Kidney epithelial cell (primary cell): ENCODE results near the gene CCDC86. TPM values are rescaled to one million over a fixed set of nuclear protein-coding genes. Genes with fewer than 3 reads are reported as not detected.
A peak's percentile ranks its signal among the peaks of the same experiment; 100 is the strongest.

Experiments
- DNase-seq: peaks from one replicate; pipeline ENCODE4 v3.0.0-alpha.2; 2010; ENCODE audit warnings: low read depth
- H3K27me3 ChIP-seq: 2 replicates; pipeline ENCODE4 v1.6.0; 2011; ENCODE audit warnings: low read length; ENCODE audit not compliant: control insufficient read depth, insufficient read depth
- H3K36me3 ChIP-seq: 2 replicates; pipeline ENCODE4 v1.5.1; 2011; ENCODE audit warnings: low read length; ENCODE audit not compliant: control insufficient read depth, insufficient read depth
- H3K4me3 ChIP-seq: 2 replicates; pipeline ENCODE4 v1.5.1; 2011; ENCODE audit warnings: low read depth, mild to moderate bottlenecking, control low read depth, low read length
- total RNA-seq: library from RNA; depleted of rRNA; stranded (reverse); fragments of >200 nt; gene quantifications from 2 replicates; pipeline ENCODE4 v1.2.3, GENCODE V29; 2015
- TF ChIP-seq, protein P1 (sequence below): IDR thresholded peaks from 2 replicates; pipeline ENCODE4 v1.5.1; 2011; ENCODE audit warnings: mild to moderate bottlenecking, moderate library complexity, low read length, control low read depth, inconsistent platforms; ENCODE audit not compliant: insufficient read depth, poor library complexity, severe bottlenecking

CCDC86 gene, protein sequence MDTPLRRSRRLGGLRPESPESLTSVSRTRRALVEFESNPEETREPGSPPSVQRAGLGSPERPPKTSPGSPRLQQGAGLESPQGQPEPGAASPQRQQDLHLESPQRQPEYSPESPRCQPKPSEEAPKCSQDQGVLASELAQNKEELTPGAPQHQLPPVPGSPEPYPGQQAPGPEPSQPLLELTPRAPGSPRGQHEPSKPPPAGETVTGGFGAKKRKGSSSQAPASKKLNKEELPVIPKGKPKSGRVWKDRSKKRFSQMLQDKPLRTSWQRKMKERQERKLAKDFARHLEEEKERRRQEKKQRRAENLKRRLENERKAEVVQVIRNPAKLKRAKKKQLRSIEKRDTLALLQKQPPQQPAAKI
- 53.6 and 54.5 TPM in 2 replicates for total RNA-seq

DNA sequence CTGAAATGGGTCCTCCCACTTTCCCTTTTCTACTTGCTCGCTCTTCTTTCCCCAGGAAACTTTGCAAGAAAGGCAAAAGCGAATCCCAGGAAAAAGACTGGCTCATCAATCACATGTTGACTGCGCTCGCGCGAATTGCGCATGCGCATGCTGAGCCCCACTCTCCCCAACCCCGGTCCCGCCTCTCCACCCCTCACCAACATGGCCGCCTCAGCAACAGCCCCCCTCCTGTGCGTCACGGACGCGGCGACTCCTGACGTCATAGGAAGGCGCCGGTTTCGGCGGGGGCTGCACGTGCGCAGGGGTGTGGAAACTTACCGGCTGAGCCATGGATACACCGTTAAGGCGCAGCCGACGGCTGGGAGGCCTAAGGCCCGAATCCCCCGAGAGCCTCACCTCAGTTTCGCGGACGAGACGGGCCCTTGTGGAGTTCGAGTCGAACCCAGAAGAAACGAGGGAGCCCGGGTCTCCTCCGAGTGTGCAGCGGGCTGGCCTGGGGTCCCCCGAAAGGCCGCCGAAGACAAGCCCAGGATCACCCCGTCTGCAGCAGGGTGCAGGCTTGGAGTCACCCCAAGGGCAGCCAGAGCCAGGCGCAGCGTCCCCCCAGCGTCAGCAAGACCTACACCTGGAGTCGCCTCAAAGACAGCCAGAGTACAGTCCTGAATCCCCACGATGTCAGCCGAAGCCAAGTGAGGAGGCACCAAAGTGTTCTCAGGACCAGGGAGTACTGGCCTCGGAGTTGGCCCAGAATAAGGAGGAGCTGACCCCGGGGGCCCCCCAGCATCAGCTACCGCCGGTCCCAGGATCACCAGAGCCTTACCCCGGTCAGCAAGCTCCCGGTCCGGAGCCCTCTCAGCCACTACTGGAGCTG, at the start of gene CCDC86:
Gene CCDC86 (plus strand): TSS at position 317 of the 871 bp plus-strand sequence. CDS start 12 bp downstream, at position 329.
- TF ChIP-seq, protein P1, sequence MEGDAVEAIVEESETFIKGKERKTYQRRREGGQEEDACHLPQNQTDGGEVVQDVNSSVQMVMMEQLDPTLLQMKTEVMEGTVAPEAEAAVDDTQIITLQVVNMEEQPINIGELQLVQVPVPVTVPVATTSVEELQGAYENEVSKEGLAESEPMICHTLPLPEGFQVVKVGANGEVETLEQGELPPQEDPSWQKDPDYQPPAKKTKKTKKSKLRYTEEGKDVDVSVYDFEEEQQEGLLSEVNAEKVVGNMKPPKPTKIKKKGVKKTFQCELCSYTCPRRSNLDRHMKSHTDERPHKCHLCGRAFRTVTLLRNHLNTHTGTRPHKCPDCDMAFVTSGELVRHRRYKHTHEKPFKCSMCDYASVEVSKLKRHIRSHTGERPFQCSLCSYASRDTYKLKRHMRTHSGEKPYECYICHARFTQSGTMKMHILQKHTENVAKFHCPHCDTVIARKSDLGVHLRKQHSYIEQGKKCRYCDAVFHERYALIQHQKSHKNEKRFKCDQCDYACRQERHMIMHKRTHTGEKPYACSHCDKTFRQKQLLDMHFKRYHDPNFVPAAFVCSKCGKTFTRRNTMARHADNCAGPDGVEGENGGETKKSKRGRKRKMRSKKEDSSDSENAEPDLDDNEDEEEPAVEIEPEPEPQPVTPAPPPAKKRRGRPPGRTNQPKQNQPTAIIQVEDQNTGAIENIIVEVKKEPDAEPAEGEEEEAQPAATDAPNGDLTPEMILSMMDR, result no peak
- Histone ChIP-seq H3K27me3 (no peaks in the 10 kb centered on the region), H3K36me3 (no peaks in the 10 kb centered on the region), H3K4me3 (peak within 1 kb of the TSS; percentile 66)
- peak; percentile 82 for DNase-seq

DNA sequence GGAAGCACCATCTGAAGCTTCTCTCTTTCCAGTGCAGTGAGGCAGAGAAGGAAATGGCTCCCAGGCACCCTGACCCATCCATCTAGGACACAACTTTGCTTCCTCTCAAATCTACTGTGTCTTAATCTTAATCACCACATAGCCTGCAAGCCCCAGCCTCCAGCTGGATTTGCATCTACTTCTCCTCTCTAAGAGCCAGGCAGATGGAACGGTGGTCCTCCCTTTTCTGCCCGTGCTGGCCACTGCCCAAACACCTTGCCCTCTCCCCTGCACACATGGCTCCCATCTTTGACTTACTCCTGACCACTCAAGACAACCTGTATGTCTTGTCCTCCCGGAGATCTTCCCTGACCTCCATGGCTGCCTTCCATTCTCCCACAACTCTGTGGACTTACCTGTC, 49.4 kb upstream of the CCDC86 start:
- H3K27me3 ChIP-seq, result no peaks in the 10 kb centered on the region
- DNase-seq, result no peak
- TF ChIP-seq, protein P1, result no peak
- H3K4me3 ChIP-seq, result no peak overlapping the region
- H3K36me3 ChIP-seq, result no peaks in the 10 kb centered on the region

DNA sequence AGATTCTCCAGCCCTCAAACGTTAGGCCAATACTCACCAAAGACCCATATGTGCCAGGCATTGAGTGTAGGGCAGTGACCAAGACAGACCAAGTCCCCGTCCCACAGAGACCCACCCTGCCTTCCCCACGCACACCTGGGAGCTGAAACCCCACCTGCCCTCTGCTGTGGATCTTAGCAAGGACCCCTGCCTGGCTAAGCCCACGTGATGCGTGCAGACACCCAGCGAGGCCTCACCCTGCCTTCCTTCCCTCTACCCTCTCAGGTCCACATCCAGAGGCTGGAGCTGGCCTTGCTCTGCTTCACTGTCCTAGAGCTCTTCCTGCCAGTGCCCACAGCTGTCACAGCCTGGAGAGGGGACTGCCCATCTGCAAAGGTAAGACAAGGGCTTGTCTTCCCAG, 46.6 kb upstream of the CCDC86 start:
- DNase-seq, result no peak
- H3K4me3 ChIP-seq, result no peak overlapping the region
- H3K36me3 ChIP-seq, result no peaks in the 10 kb centered on the region
- TF ChIP-seq, protein P1, result no peak
- H3K27me3 ChIP-seq, result peaks cover 2% of the 10 kb centered on the region

DNA sequence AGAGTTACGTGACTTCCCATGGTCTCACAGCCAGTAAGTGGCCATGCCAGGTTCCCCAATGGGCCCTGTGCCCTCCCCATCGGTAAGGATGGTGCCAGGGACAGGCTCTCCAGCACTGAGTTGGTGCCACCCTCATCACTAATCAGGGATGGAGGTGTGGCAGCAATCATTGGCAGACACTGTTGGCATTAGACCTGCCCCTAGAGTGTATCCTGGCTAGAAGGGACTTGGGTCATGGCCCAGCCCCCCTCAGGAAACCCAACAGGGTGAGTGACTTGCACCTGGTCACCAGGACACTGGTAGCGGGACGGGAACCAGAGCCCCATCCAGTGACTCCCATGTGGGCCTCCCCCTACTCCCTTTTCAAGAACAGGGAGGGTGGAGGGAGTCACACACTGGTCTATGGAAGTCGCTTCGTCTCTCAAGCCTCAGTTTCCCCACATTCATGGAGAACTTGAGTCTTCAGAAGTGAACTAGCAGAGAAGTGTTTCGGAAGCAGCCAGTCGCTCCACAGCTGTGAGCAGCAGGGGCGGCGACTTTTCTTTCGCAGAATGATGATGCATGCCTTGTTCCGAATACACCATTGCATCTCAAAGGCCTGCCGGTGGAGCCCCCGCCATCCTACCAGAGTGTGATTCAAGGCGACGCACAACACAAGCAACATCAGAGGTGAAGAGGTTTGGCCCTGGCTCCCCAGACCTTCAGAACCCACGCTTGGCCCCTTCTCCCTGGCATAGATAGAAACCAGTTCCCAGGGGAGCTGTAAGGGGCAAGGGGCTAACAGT, 43.9 kb upstream of the CCDC86 start:
- TF ChIP-seq, protein P1, result no peak
- no peaks in the 10 kb centered on the region for H3K36me3 ChIP-seq
- H3K27me3 ChIP-seq, result peaks cover 2% of the 10 kb centered on the region
- H3K4me3 ChIP-seq, result no peak overlapping the region
- no peak for DNase-seq

DNA sequence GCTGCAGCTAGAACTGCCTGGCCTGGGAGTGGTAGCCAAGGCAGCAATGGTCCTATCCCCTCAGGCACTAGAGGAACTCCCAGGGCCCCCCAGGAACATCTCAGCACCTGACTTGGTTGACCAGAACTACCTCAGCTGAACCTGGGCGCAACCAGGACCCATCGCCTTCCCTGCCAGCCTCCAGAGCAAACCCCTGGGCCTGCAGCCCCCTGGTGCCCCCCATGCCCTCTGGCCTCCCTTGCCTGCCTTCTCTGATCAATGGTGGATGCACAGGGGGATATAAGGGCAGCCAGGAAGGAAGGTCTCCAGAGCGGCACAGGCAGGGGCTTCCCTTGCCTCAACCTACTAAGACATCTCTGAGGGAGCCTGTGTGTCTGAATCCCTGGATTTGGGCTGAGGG, 43.3 kb upstream of the CCDC86 start:
- no peaks in the 10 kb centered on the region for H3K36me3 ChIP-seq
- H3K27me3 ChIP-seq, result peaks cover 2% of the 10 kb centered on the region
- TF ChIP-seq, protein P1, result no peak
- no peak for DNase-seq
- no peak overlapping the region for H3K4me3 ChIP-seq
